Karpas-422 (cell line): Measurements from ENCODE around the gene RAVER2. TPM values are rescaled to one million over a fixed set of nuclear protein-coding genes. Genes with fewer than 3 reads are reported as not detected.

Experiments
- DNase-seq: peaks from one replicate; pipeline ENCODE4 v3.0.0-alpha.2; 2015
- H2AFZ ChIP-seq: fragments of 200-600 bp; sonication (generic); 2 replicates; pipeline ENCODE4 v1.6.1; 2014; ENCODE audit warnings: antibody characterized with exemption, low read length, mixed read lengths
- H3K27ac ChIP-seq: fragments of 200-600 bp; sonication (generic); 2 replicates; pipeline ENCODE4 v1.5.1; 2014; ENCODE audit warnings: mild to moderate bottlenecking, low read length, moderate library complexity
- H3K27me3 ChIP-seq: fragments of 200-600 bp; sonication (generic); 2 replicates; pipeline ENCODE4 v1.6.1; 2014; ENCODE audit warnings: low read length, mixed read lengths
- H3K36me3 ChIP-seq: fragments of 200-600 bp; sonication (generic); 2 replicates; pipeline ENCODE4 v1.6.1; 2014; ENCODE audit warnings: low read length, mixed read lengths; ENCODE audit not compliant: insufficient read depth
- H3K4me1 ChIP-seq: fragments of 200-600 bp; sonication (generic); 2 replicates; pipeline ENCODE4 v1.6.1; 2014; ENCODE audit warnings: mild to moderate bottlenecking, low read length, mixed read lengths
- H3K4me2 ChIP-seq: fragments of 200-600 bp; sonication (generic); 2 replicates; pipeline ENCODE4 v1.6.1; 2014; ENCODE audit warnings: low read length, low read depth, mild to moderate bottlenecking; ENCODE audit not compliant: poor library complexity, severe bottlenecking
- H3K4me3 ChIP-seq: fragments of 200-600 bp; sonication (generic); 2 replicates; pipeline ENCODE4 v1.5.1; 2014; ENCODE audit warnings: mild to moderate bottlenecking, antibody characterized with exemption, low read length, mixed read lengths
- H3K79me2 ChIP-seq: fragments of 200-600 bp; sonication (generic); 2 replicates; pipeline ENCODE4 v1.6.1; 2014; ENCODE audit warnings: mild to moderate bottlenecking, low read length, mixed read lengths
- H3K9ac ChIP-seq: fragments of 200-600 bp; sonication (generic); 2 replicates; pipeline ENCODE4 v1.6.0; 2014; ENCODE audit warnings: low read length
- H3K9me2 ChIP-seq: fragments of 200-600 bp; sonication (generic), shearing (Covaris generic); replicated peaks from 2 replicates; pipeline ENCODE4 v1.6.0; 2014; ENCODE audit warnings: mild to moderate bottlenecking, low read length, moderate library complexity; ENCODE audit not compliant: insufficient read depth
- H3K9me3 ChIP-seq: fragments of 300-700, 200-600 bp; sonication (generic); 2 replicates; pipeline ENCODE4 v1.6.1; 2014; ENCODE audit warnings: low read length, mixed read lengths
- H4K20me1 ChIP-seq: fragments of 200-600 bp; sonication (generic); 2 replicates; pipeline ENCODE4 v1.6.1; 2014; ENCODE audit warnings: mild to moderate bottlenecking, antibody characterized with exemption, low read length, low read depth; ENCODE audit not compliant: insufficient read depth
- total RNA-seq: library from RNA; depleted of rRNA; stranded (reverse); fragments of >200 nt; shearing (Covaris generic); gene quantifications from 2 replicates; pipeline ENCODE4 v1.2.3, GENCODE V29; 2014; ENCODE audit warnings: low replicate concordance

Gene RAVER2
- total RNA-seq, 1 experiment from 2014 or later = not detected

DNA sequence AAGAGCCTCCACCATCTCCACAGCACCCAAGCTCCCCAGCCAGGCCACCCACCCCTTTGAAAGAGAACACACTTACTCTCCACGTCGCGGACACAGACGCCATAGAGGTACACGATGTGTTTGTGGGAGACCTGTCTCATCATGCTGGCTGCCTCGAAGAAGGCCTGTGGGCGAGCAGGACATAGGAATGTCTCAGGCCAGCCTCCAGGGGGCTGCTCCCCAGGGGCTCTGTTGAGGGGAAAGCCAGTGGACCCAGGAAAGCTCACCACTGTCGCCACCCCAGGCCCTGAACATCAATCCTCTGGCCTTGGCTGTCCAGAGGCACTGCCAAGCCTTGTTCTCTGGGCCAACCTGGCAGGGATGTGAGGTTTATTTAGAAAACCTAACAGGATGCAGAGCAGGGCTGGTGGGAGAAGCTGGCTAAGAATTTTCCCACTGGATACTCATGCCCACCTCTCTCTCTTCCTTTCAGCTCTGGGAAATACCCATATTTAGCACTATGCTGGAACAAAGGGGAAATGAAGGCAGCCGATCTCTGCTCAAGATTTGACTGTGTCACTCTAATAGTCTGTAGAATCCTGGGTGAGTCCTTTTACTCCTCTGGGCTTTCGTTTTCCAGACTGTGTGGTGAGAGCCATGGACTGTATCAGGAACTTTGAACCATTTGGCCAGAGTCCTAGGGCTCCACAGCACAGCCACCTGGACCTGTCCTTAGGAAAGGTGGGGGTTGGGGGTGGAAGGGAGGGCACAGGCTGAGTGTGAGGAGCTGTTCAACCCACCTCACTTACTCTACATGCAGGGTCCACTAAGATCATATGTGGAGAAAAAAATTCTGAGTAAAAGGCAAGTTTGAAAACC, 101.9 kb downstream of the RAVER2 start:
- H3K36me3 ChIP-seq = no peaks in the 10 kb centered on the region
- H3K27ac ChIP-seq = no peak overlapping the region
- H3K4me3 ChIP-seq = no peak overlapping the region
- no peaks in the 10 kb centered on the region for H4K20me1 ChIP-seq
- no peak overlapping the region for H2AFZ ChIP-seq
- no peak overlapping the region for H3K4me2 ChIP-seq
- H3K9me2 ChIP-seq = no peaks in the 10 kb centered on the region
- no peaks in the 10 kb centered on the region for H3K79me2 ChIP-seq
- no peaks in the 10 kb centered on the region; the same call in 1 of the 2 replicates for H3K4me1 ChIP-seq
- no peaks in the 10 kb centered on the region for H3K9me3 ChIP-seq
- no peak overlapping the region for H3K9ac ChIP-seq
- no peaks in the 10 kb centered on the region for H3K27me3 ChIP-seq
- no peak for DNase-seq

DNA sequence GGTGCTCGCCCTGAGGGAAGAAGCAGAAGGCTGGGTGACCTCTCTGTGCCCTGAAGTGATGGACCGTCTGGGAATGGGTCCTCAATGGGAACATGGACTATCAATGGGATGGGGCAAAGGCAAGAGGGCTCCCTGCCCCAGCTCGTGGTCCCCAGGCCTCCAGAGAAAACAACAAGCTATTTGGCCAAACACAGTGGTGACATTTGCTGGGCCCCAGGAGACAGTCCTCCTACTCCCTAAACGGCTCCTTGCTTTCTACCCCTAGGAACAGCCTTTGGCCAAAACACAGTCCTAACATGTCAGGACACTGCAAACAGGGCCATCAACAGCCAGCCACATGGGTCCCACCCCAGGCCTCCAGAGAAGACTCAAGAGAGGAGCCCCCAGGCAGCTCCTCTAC, 102.8 kb downstream of the RAVER2 start:
- Histone ChIP-seq H3K9me3 (no peaks in the 10 kb centered on the region), H3K9ac (no peak overlapping the region), H3K9me2 (no peaks in the 10 kb centered on the region), H3K27ac (no peak overlapping the region), H4K20me1 (no peaks in the 10 kb centered on the region), H3K27me3 (no peaks in the 10 kb centered on the region), H3K4me3 (no peak overlapping the region), H3K4me2 (no peak overlapping the region), H3K79me2 (no peaks in the 10 kb centered on the region), H3K4me1 (no peaks in the 10 kb centered on the region), H2AFZ (no peak overlapping the region), H3K36me3 (no peaks in the 10 kb centered on the region)
- no peak for DNase-seq

DNA sequence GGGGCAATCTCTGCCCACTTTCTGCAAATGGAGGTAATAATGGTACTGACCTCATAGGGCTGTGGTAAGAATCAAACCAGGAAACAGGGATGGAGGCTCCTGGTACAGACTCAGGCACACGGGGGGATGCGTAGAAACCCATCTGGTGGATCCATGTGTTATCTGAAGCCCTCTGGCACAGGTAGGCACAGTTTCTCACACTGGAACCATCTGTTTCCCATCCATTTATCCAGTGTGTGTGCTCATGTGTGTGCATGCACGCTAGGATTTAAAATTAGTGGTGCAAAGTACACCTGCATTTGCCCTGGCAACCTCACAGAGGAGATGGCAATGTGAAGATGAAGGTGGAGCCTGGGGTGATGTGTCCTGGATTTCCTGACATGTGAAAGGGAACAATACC, 103.3 kb downstream of the RAVER2 start:
- H3K9me2 ChIP-seq = no peaks in the 10 kb centered on the region
- H3K4me2 ChIP-seq = no peak overlapping the region
- no peaks in the 10 kb centered on the region for H3K79me2 ChIP-seq
- H3K4me1 ChIP-seq = no peaks in the 10 kb centered on the region
- no peak overlapping the region for H3K27ac ChIP-seq
- no peak overlapping the region for H2AFZ ChIP-seq
- H4K20me1 ChIP-seq = no peaks in the 10 kb centered on the region
- H3K4me3 ChIP-seq = no peak overlapping the region
- DNase-seq = no peak
- no peaks in the 10 kb centered on the region for H3K27me3 ChIP-seq
- no peaks in the 10 kb centered on the region for H3K36me3 ChIP-seq
- H3K9ac ChIP-seq = no peak overlapping the region
- no peaks in the 10 kb centered on the region for H3K9me3 ChIP-seq

DNA sequence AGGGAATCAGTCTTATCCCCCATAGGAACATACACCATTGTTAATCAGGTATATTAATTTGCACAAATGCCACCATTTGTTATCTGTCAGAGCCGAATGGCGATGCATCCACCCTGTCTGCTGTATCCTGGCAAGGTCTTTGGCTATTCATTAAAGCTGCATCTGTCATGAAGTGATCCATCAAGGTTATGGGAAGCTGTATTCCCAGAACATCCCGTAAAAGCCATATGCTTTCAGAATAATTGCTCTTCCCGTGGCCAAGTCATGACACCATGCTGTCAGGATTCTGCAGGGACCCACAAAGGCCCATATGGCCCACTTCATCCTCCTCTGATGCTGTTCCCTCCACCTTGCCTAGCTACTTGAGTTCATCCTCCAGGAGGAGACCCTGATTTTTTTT, 103.9 kb downstream of the RAVER2 start:
- no peak overlapping the region for H3K4me3 ChIP-seq
- H3K4me2 ChIP-seq = no peak overlapping the region
- H3K9me3 ChIP-seq = no peaks in the 10 kb centered on the region
- H3K9me2 ChIP-seq = no peaks in the 10 kb centered on the region
- H3K9ac ChIP-seq = no peak overlapping the region
- no peak for DNase-seq
- H3K27ac ChIP-seq = no peak overlapping the region
- no peaks in the 10 kb centered on the region for H3K4me1 ChIP-seq
- H3K36me3 ChIP-seq = no peaks in the 10 kb centered on the region
- H3K27me3 ChIP-seq = no peaks in the 10 kb centered on the region
- no peaks in the 10 kb centered on the region for H3K79me2 ChIP-seq
- no peaks in the 10 kb centered on the region for H4K20me1 ChIP-seq
- H2AFZ ChIP-seq = no peak overlapping the region

DNA sequence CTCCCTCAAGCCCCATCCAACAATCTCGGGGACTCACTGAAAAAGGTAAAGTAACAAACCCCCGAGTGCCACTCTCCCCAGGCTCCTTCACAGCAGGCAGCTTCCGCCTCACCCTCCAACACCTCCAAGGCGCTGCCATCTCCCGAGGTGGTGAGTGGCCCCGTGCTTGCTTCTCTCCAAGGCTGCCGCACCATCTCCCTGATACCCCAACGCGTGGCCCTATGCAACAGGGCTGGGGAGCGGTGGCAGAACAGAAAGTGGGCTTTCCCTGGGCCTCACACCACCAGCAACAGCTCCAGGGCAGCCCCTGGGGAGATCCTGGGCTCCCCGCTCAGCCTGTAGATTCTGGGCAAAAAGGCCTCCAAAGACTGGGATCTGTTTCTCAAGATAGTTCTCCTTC, 105.1 kb downstream of the RAVER2 start:
- no peak overlapping the region for H3K4me3 ChIP-seq
- H3K79me2 ChIP-seq = no peaks in the 10 kb centered on the region
- no peaks in the 10 kb centered on the region for H4K20me1 ChIP-seq
- H3K27ac ChIP-seq = no peak overlapping the region
- H3K9me2 ChIP-seq = no peaks in the 10 kb centered on the region
- H3K36me3 ChIP-seq = no peaks in the 10 kb centered on the region
- no peak for DNase-seq
- H3K4me1 ChIP-seq = no peaks in the 10 kb centered on the region
- H3K9me3 ChIP-seq = no peaks in the 10 kb centered on the region
- no peaks in the 10 kb centered on the region for H3K27me3 ChIP-seq
- H2AFZ ChIP-seq = no peak overlapping the region
- H3K9ac ChIP-seq = no peak overlapping the region
- no peak overlapping the region for H3K4me2 ChIP-seq

DNA sequence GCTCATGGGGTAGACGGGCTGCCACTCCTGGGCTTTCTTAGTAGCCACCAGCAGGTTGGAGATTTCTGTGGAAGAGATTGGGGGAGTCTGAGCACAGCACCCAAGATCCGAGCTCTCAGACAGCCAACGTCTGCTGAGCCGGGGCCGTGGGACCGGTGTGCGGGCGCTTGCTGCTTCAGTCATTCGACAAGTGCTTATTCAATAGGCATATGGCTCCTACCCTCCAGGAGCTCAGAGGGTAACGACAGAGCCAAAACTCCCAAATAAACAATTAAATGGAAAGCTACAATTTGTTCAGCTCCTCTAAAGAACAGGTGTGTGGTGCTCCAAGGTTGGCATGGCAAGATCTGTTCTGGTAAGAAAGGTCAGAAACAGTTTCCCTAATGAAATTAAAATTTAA, 106.0 kb downstream of the RAVER2 start:
- H3K36me3 ChIP-seq = no peaks in the 10 kb centered on the region
- no peak overlapping the region for H3K9ac ChIP-seq
- no peaks in the 10 kb centered on the region for H3K9me3 ChIP-seq
- H3K4me3 ChIP-seq = no peak overlapping the region
- no peak overlapping the region for H2AFZ ChIP-seq
- DNase-seq = no peak
- H3K9me2 ChIP-seq = no peaks in the 10 kb centered on the region
- H3K27me3 ChIP-seq = no peaks in the 10 kb centered on the region
- no peaks in the 10 kb centered on the region for H3K4me1 ChIP-seq
- H3K79me2 ChIP-seq = no peaks in the 10 kb centered on the region
- no peak overlapping the region for H3K4me2 ChIP-seq
- no peak overlapping the region for H3K27ac ChIP-seq
- no peaks in the 10 kb centered on the region for H4K20me1 ChIP-seq

DNA sequence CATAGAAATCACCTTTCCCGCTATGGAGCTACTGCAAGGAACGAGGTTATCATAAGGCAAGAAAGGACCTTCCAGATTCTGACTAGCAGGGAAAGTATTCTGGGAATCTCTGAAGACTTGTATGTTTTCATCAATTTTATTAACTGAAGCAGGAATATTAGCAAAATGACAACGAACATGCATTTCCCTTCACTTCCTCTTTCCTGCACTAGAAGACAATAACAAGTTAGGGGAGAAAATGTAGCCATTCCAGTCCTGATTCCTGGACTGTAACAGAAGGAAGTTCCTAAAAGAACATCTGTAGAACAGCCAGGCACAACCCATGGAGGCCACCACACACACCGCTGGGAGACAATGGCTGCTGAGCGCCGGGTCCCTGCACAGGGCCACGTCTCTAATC, 106.8 kb downstream of the RAVER2 start:
- Histone ChIP-seq H3K79me2 (no peaks in the 10 kb centered on the region), H3K27ac (no peak overlapping the region), H3K36me3 (no peaks in the 10 kb centered on the region), H3K9me2 (no peaks in the 10 kb centered on the region), H3K4me3 (no peak overlapping the region), H3K27me3 (no peaks in the 10 kb centered on the region), H3K9me3 (no peaks in the 10 kb centered on the region), H3K9ac (no peak overlapping the region), H4K20me1 (no peaks in the 10 kb centered on the region), H2AFZ (no peak overlapping the region), H3K4me2 (no peak overlapping the region), H3K4me1 (no peaks in the 10 kb centered on the region)
- DNase-seq = no peak

DNA sequence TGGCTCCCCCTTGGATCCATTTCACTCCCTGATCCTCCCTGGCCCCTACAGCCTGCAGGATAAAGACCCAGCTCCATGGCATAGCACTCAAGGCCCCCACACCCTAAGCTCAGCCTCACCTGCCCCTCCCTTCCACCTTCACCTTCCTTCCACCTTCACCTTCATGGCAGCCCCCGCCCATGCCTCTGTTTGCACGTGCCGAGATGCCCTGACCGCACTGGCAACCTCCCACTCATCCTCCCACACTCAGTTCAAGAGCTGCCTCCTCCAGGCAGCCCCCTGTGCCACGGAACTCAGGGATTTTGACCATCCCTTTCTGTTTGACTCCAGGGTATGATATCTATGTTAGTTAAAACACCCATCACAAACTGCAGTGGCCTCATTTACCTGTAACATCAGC, 109.8 kb downstream of the RAVER2 start:
- no peaks in the 10 kb centered on the region for H3K9me2 ChIP-seq
- H3K4me2 ChIP-seq = no peak overlapping the region
- no peak overlapping the region for H3K27ac ChIP-seq
- no peak overlapping the region for H3K4me3 ChIP-seq
- no peaks in the 10 kb centered on the region for H4K20me1 ChIP-seq
- DNase-seq = no peak
- no peaks in the 10 kb centered on the region for H3K36me3 ChIP-seq
- no peak overlapping the region for H2AFZ ChIP-seq
- H3K9ac ChIP-seq = no peak overlapping the region
- no peaks in the 10 kb centered on the region for H3K27me3 ChIP-seq
- H3K9me3 ChIP-seq = no peaks in the 10 kb centered on the region
- H3K79me2 ChIP-seq = no peaks in the 10 kb centered on the region
- no peaks in the 10 kb centered on the region for H3K4me1 ChIP-seq
